ENCODE results near the gene RBM28. TPM values are rescaled to one million over a fixed set of nuclear protein-coding genes. Genes with fewer than 3 reads are reported as not detected.

The RBM28 gene
- total RNA-seq, 1 experiment from 2014 or later: 100 TPM

DNA sequence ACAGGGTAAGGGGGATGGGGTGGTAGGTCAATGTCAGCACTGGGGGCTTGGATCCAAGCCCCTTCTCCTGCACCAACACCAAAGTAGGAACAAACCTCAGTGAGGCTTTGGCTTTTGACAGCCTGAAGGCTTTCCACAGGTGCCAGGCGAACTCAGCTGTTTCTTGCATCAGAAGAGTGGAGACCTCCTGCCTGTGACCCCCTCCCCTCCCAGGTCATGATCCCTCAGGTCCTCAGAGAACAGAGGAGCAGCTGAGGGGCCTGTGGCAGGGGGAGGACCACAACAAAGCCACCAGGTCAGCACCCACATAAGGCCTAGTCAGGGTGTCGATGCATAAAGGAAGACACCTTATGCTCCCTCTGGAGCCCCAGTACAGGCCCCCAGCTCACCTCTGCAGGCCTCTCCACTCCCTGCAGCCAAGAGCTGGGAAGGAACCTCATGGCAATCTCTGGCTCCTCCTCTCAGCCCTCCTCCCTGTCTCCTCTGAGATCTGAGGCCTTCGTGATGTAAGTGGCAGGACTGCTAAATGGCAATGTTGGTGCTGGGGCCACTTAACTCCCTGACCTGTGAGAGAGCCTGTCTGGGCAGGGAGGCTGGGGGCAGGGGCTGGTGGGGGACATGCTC is 36.9 kb upstream of the RBM28 start:
- no TSS peak for BruUV-seq (replicated peaks)
- CTCF ChIA-PET: no interaction called here
- intact Hi-C loops (cut with micrococcal nuclease; ENCODE audit: unreplicated experiment): no loop called here

DNA sequence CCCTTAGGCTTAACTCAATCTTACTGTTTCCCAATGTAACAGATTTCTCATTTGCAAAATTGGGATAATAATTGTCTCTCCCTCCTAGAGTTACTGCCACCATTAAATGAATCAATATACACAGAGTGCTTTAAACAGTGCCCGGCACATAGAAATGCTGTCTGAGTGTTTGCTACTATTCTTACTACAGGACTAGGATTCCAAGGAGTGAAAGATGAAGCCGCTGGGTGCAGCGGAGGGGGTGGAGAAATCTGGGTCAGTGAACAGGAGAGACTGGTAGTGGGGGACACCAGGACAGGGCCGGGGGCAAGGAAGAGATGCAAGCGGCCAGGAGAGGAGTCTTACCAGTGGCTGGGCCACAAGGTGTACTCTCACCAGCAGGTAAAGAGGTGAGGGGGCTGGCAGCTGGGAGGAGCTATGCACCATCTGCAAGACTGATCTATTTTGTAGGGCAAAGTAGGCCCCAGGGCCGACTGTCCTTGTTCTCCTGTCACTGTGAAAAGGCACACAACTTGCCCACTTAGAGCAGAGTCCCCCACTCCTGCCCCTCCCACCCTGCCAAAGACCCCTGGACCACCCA is 36.3 kb upstream of the RBM28 start:
- Histone ChIP-seq H3K4me1 (ENCODE audit: insufficient read depth, low read length, poor library complexity, severe bottlenecking) (no peaks in the 10 kb centered on the region), H3K9me3 (ENCODE audit: low read depth, low read length, poor library complexity, severe bottlenecking) (no peaks in the 10 kb centered on the region), H3K27ac (ENCODE audit: low read depth, low read length, poor library complexity, severe bottlenecking) (no peak overlapping the region), H3K36me3 (ENCODE audit: insufficient read depth, low read length, poor library complexity, severe bottlenecking) (no peaks in the 10 kb centered on the region), H3K27me3 (replicated peaks; ENCODE audit: insufficient read depth, low read depth, low read length, poor library complexity) (no peaks in the 10 kb centered on the region), H3K4me3 (ENCODE audit: low read depth, low read length, poor library complexity, severe bottlenecking) (no peak overlapping the region)
- TF ChIP-seq, protein P1, sequence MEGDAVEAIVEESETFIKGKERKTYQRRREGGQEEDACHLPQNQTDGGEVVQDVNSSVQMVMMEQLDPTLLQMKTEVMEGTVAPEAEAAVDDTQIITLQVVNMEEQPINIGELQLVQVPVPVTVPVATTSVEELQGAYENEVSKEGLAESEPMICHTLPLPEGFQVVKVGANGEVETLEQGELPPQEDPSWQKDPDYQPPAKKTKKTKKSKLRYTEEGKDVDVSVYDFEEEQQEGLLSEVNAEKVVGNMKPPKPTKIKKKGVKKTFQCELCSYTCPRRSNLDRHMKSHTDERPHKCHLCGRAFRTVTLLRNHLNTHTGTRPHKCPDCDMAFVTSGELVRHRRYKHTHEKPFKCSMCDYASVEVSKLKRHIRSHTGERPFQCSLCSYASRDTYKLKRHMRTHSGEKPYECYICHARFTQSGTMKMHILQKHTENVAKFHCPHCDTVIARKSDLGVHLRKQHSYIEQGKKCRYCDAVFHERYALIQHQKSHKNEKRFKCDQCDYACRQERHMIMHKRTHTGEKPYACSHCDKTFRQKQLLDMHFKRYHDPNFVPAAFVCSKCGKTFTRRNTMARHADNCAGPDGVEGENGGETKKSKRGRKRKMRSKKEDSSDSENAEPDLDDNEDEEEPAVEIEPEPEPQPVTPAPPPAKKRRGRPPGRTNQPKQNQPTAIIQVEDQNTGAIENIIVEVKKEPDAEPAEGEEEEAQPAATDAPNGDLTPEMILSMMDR (conservative IDR thresholded peaks at IDR 0.05; ENCODE audit: low read depth, low read length): no peak
- no peak for TF ChIP-seq EZH2 (IDR thresholded peaks at IDR 0.05; ENCODE audit: borderline replicate concordance, low read depth, low read length, poor library complexity, severe bottlenecking)
- BruUV-seq (replicated peaks): no TSS peak
- ChIA-PET CTCF (no interaction called here), POLR2A (ENCODE audit: low non-redundant PET) (no interaction called here)
- intact Hi-C loops (cut with micrococcal nuclease; ENCODE audit: unreplicated experiment): no loop called here
- no peak for DNase-seq (ENCODE audit: low spot score)

More for the DNA sequence above, 36.9 kb upstream of the RBM28 start:
- Histone ChIP-seq H3K4me1 (ENCODE audit: insufficient read depth, low read length, poor library complexity, severe bottlenecking) (no peaks in the 10 kb centered on the region), H3K27me3 (replicated peaks; ENCODE audit: insufficient read depth, low read depth, low read length, poor library complexity) (no peaks in the 10 kb centered on the region), H3K27ac (ENCODE audit: low read depth, low read length, poor library complexity, severe bottlenecking) (no peak overlapping the region), H3K9me3 (ENCODE audit: low read depth, low read length, poor library complexity, severe bottlenecking) (no peaks in the 10 kb centered on the region), H3K4me3 (ENCODE audit: low read depth, low read length, poor library complexity, severe bottlenecking) (no peak overlapping the region), H3K36me3 (ENCODE audit: insufficient read depth, low read length, poor library complexity, severe bottlenecking) (no peaks in the 10 kb centered on the region)
- TF ChIP-seq, protein P1 (conservative IDR thresholded peaks at IDR 0.05; ENCODE audit: low read depth, low read length): no peak
- no peak for TF ChIP-seq EZH2 (IDR thresholded peaks at IDR 0.05; ENCODE audit: borderline replicate concordance, low read depth, low read length, poor library complexity, severe bottlenecking)
- DNase-seq (ENCODE audit: low spot score): no peak
- POLR2A ChIA-PET (ENCODE audit: low non-redundant PET): no interaction called here

DNA sequence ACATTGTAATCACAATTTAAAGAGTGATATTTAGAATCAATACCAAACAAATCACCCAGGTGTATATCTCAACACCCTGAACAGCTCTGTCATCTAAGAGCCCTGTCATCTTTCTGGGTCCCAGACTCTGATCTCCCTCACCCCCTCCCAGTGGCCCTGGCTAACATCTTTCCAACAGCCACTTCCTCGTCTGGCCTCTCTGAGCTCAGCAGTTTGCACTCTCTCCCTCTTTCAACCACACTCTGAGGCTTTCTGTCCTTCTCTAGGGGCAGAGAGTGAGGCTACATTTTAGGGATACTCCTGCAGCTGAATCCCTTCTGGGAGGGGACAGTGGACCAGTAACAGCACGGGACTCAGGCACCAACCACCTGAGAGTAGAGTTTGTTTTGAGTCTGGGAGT is 34.9 kb upstream of the RBM28 start:
- H3K27me3 ChIP-seq (replicated peaks; ENCODE audit: insufficient read depth, low read depth, low read length, poor library complexity): no peaks in the 10 kb centered on the region
- no TSS peak for BruUV-seq (replicated peaks)
- no peaks in the 10 kb centered on the region for H3K4me1 ChIP-seq (ENCODE audit: insufficient read depth, low read length, poor library complexity, severe bottlenecking)
- POLR2A ChIA-PET (ENCODE audit: low non-redundant PET): no interaction called here
- H3K36me3 ChIP-seq (ENCODE audit: insufficient read depth, low read length, poor library complexity, severe bottlenecking): no peaks in the 10 kb centered on the region
- H3K9me3 ChIP-seq (ENCODE audit: low read depth, low read length, poor library complexity, severe bottlenecking): no peaks in the 10 kb centered on the region
- H3K4me3 ChIP-seq (ENCODE audit: low read depth, low read length, poor library complexity, severe bottlenecking): no peak overlapping the region
- H3K27ac ChIP-seq (ENCODE audit: low read depth, low read length, poor library complexity, severe bottlenecking): no peak overlapping the region
- TF ChIP-seq EZH2 (IDR thresholded peaks at IDR 0.05; ENCODE audit: borderline replicate concordance, low read depth, low read length, poor library complexity, severe bottlenecking): no peak
- TF ChIP-seq, protein P1 (conservative IDR thresholded peaks at IDR 0.05; ENCODE audit: low read depth, low read length): no peak
- intact Hi-C loops (cut with micrococcal nuclease; ENCODE audit: unreplicated experiment): no loop called here
- CTCF ChIA-PET: interaction anchor here (1.0 kb wide), 1 partner anchor 81 kb away, joined by 6 read pairs; no protein-coding TSS in a partner anchor
- no peak for DNase-seq (ENCODE audit: low spot score)

Measured in A673 (cell line).